Tibial artery (tissue), 4 donors: ENCODE measurements around the gene ANKRD22.
A peak's percentile ranks its signal among the peaks of the same experiment; 100 is the strongest.
"Not testable (repeated sequence)": the region's sequence is repeated elsewhere in the genome, so short reads cannot be mapped to it uniquely, and the experiment has no call there.

ENCODE experiments used
- DNase-seq, 2 donors: peaks; one replicate each; pipeline ENCODE4 v3.0.0-alpha.2; 2019
- H3K27ac ChIP-seq, 2 donors: fragments of 200-600 bp; sonication (generic) in 1 of 2; 1 replicate in 1 of 2; 2 replicates in 1 of 2; pipeline ENCODE4 v1.5.1; 2018 to 2019; ENCODE audit warnings: mild to moderate bottlenecking in 1 of 2
- H3K27me3 ChIP-seq, 2 donors: fragments of 200-600 bp; sonication (generic) in 1 of 2; one replicate each; pipeline versions ENCODE4 v1.5.1 to v1.6.0; 2016 to 2019
- H3K36me3 ChIP-seq, 3 donors: fragments of 200-600 bp; sonication (generic) in 2 of 3; one replicate each; pipeline ENCODE4 v1.5.1; 2016 to 2019; ENCODE audit warnings: mild to moderate bottlenecking in 2 of 3
- H3K4me1 ChIP-seq, 4 donors: fragments of 200-600 bp; sonication (generic) in 2 of 4; 1 replicate in 3 of 4; 2 replicates in 1 of 4; pipeline ENCODE4 v1.5.1; 2016 to 2019
- H3K4me3 ChIP-seq, 2 donors: fragments of 200-600 bp; sonication (generic) in 1 of 2; 1 replicate in 1 of 2; 2 replicates in 1 of 2; pipeline ENCODE4 v1.5.1; 2018 to 2019; ENCODE audit warnings: mild to moderate bottlenecking in 2 of 2
- H3K9me3 ChIP-seq, 3 donors: fragments of 200-600 bp; sonication (generic) in 1 of 3; one replicate each; pipeline ENCODE4 v1.5.1; 2016 to 2019
- intact Hi-C: fragments of 100-400 bp; cut with DNase I; formaldehyde crosslinking; loops from one replicate; pipeline ENCODE4 v1.15.0; 2023; ENCODE audit warnings: low total_unique reads
- TF ChIP-seq, protein P1 (sequence below), 2 experiments: fragments of 200-600 bp in 1 of 2; fragments of 450-650 bp in 1 of 2; IDR thresholded peaks; one replicate each; pipeline ENCODE4 v1.5.1; 2017 to 2019; ENCODE audit warnings: antibody characterized with exemption in 2 of 2, mild to moderate bottlenecking in 1 of 2, moderate library complexity in 1 of 2

ANKRD22 gene

DNA sequence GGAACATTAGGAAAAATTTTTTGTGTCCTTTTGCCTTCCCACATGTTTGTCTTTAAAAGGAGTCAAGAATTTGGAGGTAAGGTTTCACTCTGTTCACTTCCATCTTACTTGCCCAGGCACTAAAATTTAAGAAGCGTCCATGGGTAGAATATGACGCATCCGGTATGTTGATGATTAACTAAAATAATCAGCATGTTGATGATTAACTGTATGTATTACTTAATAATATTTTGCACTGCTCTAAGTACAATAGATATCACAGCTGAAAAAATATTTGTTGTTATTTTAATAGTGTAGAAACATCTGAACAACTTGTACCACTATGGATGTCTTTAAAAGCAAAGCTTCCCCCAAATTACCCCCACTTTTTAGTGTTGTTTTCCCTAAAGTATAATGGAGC is 11.5 kb downstream of the ANKRD22 start:
- no peaks in the 10 kb centered on the region for H3K27me3 ChIP-seq
- TF ChIP-seq, protein P1, sequence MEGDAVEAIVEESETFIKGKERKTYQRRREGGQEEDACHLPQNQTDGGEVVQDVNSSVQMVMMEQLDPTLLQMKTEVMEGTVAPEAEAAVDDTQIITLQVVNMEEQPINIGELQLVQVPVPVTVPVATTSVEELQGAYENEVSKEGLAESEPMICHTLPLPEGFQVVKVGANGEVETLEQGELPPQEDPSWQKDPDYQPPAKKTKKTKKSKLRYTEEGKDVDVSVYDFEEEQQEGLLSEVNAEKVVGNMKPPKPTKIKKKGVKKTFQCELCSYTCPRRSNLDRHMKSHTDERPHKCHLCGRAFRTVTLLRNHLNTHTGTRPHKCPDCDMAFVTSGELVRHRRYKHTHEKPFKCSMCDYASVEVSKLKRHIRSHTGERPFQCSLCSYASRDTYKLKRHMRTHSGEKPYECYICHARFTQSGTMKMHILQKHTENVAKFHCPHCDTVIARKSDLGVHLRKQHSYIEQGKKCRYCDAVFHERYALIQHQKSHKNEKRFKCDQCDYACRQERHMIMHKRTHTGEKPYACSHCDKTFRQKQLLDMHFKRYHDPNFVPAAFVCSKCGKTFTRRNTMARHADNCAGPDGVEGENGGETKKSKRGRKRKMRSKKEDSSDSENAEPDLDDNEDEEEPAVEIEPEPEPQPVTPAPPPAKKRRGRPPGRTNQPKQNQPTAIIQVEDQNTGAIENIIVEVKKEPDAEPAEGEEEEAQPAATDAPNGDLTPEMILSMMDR (IDR thresholded peaks at IDR 0.05), result no peak
- H3K4me1 ChIP-seq, result no peaks in the 10 kb centered on the region
- H3K27ac ChIP-seq, result no peak overlapping the region
- DNase-seq, result no peak
- H3K36me3 ChIP-seq, result no peaks in the 10 kb centered on the region
- H3K9me3 ChIP-seq, result no peaks in the 10 kb centered on the region
- intact Hi-C loops, result loop anchor here (10.0 kb wide), 1 partner anchor 185 kb away; no protein-coding TSS in a partner anchor
- no peak overlapping the region for H3K4me3 ChIP-seq

DNA sequence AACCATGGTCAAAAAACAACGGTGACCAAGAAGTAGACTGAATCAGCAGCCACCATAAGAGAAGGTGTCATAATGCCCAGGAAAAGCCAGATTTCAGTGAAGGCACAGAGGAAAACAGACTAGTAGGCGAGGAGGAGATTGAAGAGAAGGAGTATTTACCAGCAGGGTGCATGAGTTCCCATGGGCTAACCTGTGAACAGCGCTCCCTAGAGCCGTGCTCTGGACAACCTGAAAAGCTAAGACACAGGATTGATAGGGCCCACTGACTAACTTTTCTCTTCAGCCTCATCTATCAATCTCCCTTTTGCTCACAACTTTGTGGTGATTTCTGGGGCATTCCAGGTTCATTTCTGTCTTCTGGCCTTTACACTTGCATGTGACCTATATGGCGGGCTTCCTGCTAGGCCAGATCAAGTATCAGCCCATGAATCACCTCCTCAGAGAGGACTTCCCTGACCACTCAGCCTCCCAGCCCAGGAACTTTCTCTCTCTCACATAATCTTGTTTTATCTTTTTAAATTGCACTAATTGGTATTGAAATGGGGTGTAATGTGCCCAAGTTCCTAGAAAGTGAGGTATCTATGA is 12.8 kb downstream of the ANKRD22 start:
- H3K36me3 ChIP-seq, result no peaks in the 10 kb centered on the region
- TF ChIP-seq, protein P1 (IDR thresholded peaks at IDR 0.05), result no peak
- DNase-seq, result no peak
- H3K9me3 ChIP-seq, result no peaks in the 10 kb centered on the region
- intact Hi-C loops, result loop anchor here (5.0 to 10.0 kb wide), 2 partner anchors 93 to 146 kb away; no protein-coding TSS in a partner anchor
- no peak overlapping the region for H3K27ac ChIP-seq
- H3K4me3 ChIP-seq, result no peak overlapping the region
- no peaks in the 10 kb centered on the region for H3K4me1 ChIP-seq
- no peaks in the 10 kb centered on the region for H3K27me3 ChIP-seq

DNA sequence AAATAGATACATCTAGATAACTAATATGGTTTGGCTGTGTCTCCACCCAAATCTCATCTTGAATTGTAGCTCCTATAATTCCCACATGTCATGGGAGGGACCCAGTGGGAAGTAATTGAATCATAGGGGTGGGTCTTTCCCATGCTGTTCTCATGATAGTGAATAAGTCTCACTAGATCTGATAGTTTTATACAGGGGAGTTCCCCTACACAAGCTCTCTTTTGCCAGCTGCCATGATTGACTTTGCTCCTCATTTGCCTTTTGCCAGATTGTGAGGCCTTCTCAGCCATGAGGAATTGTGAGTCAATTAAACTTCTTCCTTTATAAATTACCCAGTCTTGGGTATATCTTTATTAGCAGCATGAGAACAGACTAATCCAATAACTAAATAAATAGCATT is 14.0 kb downstream of the ANKRD22 start:
- not testable (repeated sequence) for H3K27ac ChIP-seq, H3K9me3 ChIP-seq, H3K36me3 ChIP-seq, DNase-seq, H3K4me1 ChIP-seq, H3K27me3 ChIP-seq, H3K4me3 ChIP-seq
- intact Hi-C loops, result loop anchor here (2.0 to 10.0 kb wide), 3 partner anchors 95 to 373 kb away; no protein-coding TSS in a partner anchor

DNA sequence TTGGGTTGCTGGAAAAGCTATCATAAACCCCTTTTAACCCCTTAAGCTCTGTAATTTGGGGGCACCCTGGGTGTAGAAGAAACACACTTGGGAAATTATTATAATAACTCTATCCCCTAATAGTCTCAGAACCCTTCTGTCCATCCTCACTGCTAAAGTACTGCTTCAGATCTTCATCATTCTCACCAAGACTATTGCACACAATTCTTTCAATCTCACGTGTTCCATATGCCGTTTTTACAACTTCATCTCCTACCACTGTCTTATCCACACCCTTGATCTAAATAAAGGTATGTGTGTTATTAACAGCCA is 15.8 kb downstream of the ANKRD22 start:
- Histone ChIP-seq H3K27me3 (no peaks in the 10 kb centered on the region), H3K4me3 (no peak overlapping the region), H3K27ac (no peak overlapping the region), H3K36me3 (no peaks in the 10 kb centered on the region), H3K4me1 (no peaks in the 10 kb centered on the region), H3K9me3 (no peaks in the 10 kb centered on the region)
- TF ChIP-seq, protein P1 (IDR thresholded peaks at IDR 0.05), result no peak
- no peak for DNase-seq
- intact Hi-C loops, result loop anchor here (2.0 to 10.0 kb wide), 3 partner anchors 96 to 375 kb away; no protein-coding TSS in a partner anchor

DNA sequence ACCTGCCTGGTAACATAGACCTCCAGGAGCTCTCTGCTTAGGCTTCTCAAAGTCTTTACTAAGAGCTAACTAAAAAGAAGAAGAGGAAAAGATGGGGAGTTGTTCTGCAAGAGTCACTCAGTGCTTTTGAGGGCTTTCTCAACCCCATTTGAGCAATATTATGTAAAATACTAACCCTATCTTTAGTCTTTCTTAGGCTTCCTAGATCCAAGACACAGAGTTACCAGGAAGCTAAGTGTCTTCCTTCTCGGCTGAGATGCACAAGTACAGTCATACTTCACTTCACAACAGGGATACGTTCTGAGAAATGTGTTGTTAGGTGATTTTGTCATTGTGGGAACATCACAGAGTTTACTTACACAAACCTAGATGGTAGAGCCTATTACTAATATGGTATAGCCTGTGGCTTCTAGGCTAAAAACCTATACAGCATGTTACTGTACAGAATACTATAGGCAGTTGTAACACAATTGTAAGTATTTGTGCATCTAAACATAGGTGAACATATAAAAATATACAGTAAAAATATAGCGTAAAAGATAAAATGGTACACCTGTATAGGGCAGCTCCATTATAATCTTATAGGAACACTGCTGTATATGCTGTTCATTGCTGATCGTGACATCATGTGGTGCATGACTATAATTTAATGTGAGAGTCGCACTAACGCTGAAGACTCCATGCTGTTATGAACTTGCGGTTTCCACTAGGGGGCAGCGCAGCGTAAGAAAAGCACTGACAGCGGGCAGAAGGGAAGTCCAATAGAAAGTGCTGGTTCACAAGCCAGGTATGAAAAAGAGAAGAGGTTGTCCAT is 16.3 kb downstream of the ANKRD22 start:
- peak; percentile 78 to 90 for DNase-seq
- H3K27me3 ChIP-seq, result no peaks in the 10 kb centered on the region
- no peak overlapping the region for H3K4me3 ChIP-seq
- no peaks in the 10 kb centered on the region for H3K36me3 ChIP-seq
- intact Hi-C loops, result loop anchor here (5.0 to 10.0 kb wide), 2 partner anchors 97 to 149 kb away; no protein-coding TSS in a partner anchor
- no peaks in the 10 kb centered on the region for H3K4me1 ChIP-seq
- no peak overlapping the region for H3K27ac ChIP-seq
- H3K9me3 ChIP-seq, result no peaks in the 10 kb centered on the region
- TF ChIP-seq, protein P1 (IDR thresholded peaks at IDR 0.05), result peak; percentile 81 to 93

DNA sequence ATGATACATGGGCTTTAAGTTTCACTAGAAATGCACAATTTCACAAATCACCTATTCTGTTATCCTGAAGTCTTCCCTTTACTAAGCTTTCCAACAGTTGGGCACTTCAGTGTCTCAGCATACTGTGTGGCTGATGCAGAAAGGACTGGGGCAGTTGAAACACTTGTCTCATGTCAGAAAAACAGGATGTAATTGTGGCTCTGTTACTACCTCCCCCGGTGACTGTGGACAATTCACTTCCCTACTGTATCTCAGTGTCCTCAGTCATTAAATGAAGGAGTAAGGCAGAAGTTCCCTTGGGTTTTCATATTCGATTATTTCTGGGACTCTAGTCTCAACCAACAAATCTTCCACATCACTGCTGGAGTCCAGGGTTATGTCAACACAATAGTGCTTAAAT is 17.9 kb downstream of the ANKRD22 start:
- no peak overlapping the region for H3K27ac ChIP-seq
- TF ChIP-seq, protein P1 (IDR thresholded peaks at IDR 0.05), result no peak
- H3K4me3 ChIP-seq, result no peak overlapping the region
- H3K27me3 ChIP-seq, result no peaks in the 10 kb centered on the region
- H3K4me1 ChIP-seq, result no peaks in the 10 kb centered on the region
- DNase-seq, result no peak
- no peaks in the 10 kb centered on the region for H3K9me3 ChIP-seq
- intact Hi-C loops, result loop anchor here (10.0 kb wide), 1 partner anchor 151 kb away; no protein-coding TSS in a partner anchor
- H3K36me3 ChIP-seq, result no peaks in the 10 kb centered on the region
